ENCODE data around the gene ADORA2A.

GRCh38 chr22:24442352-24442744 lies 14.9 kb downstream of the ADORA2A start:
- TF ChIP-seq SIN3A (IDR thresholded peaks at IDR 0.05; ENCODE audit: borderline replicate concordance, insufficient read depth, low read length) = no peak
- no peak for TF ChIP-seq TAF1 (IDR thresholded peaks at IDR 0.05; ENCODE audit: borderline replicate concordance, insufficient read depth, low read length)

Data from PFSK-1 (cell line).